ENCODE results near the gene GBP6.
"Not testable (repeated sequence)": the region's sequence is repeated elsewhere in the genome, so short reads cannot be mapped to it uniquely, and the experiment has no call there.

GBP6 gene

GRCh38 chr1:89373810-89374209, 10.0 kb downstream of the GBP6 start:
- WGBS, 2 experiments (ENCODE audit: insufficient coverage in 2 of 2) = 80 to 100% methylated on average over 1 of the region's 4 CpGs
- H3K4me1 ChIP-seq (ENCODE audit: control insufficient read depth, insufficient read depth, low read length, poor library complexity, severe bottlenecking); H3K4me3 ChIP-seq (ENCODE audit: extremely low read depth, insufficient read depth, low read length, poor library complexity, severe bottlenecking); H3K27ac ChIP-seq (ENCODE audit: low read depth, low read length, severe bottlenecking); H3K9me3 ChIP-seq (ENCODE audit: control insufficient read depth, low read length); H3K36me3 ChIP-seq (ENCODE audit: control insufficient read depth, insufficient read depth, low read length): not testable (repeated sequence)

GRCh38 chr1:89378001-89378400, 14.1 kb downstream of the GBP6 start:
- H3K4me1 ChIP-seq (ENCODE audit: control insufficient read depth, insufficient read depth, low read length, poor library complexity, severe bottlenecking) = no peaks in the 10 kb centered on the region
- no peak overlapping the region for H3K4me3 ChIP-seq (ENCODE audit: extremely low read depth, insufficient read depth, low read length, poor library complexity, severe bottlenecking)
- H3K36me3 ChIP-seq (ENCODE audit: control insufficient read depth, insufficient read depth, low read length) = no peaks in the 10 kb centered on the region
- no peaks in the 10 kb centered on the region for H3K9me3 ChIP-seq (ENCODE audit: control insufficient read depth, low read length)
- H3K27ac ChIP-seq (ENCODE audit: low read depth, low read length, severe bottlenecking) = no peak overlapping the region

GRCh38 chr1:89381618-89382017, 17.8 kb downstream of the GBP6 start:
- Histone ChIP-seq H3K4me3 (ENCODE audit: extremely low read depth, insufficient read depth, low read length, poor library complexity, severe bottlenecking) (no peak overlapping the region), H3K4me1 (ENCODE audit: control insufficient read depth, insufficient read depth, low read length, poor library complexity, severe bottlenecking) (no peaks in the 10 kb centered on the region), H3K9me3 (ENCODE audit: control insufficient read depth, low read length) (no peaks in the 10 kb centered on the region), H3K27ac (ENCODE audit: low read depth, low read length, severe bottlenecking) (no peak overlapping the region), H3K36me3 (ENCODE audit: control insufficient read depth, insufficient read depth, low read length) (no peaks in the 10 kb centered on the region)
- 85 to 90% methylated on average over 6 of the region's 6 CpGs for WGBS, 2 experiments (ENCODE audit: insufficient coverage in 2 of 2)

- no peaks in the 10 kb centered on the region for H3K36me3 ChIP-seq (ENCODE audit: control insufficient read depth, insufficient read depth, low read length)
- H3K4me1 ChIP-seq (ENCODE audit: control insufficient read depth, insufficient read depth, low read length, poor library complexity, severe bottlenecking) = no peaks in the 10 kb centered on the region
- no peak overlapping the region for H3K27ac ChIP-seq (ENCODE audit: low read depth, low read length, severe bottlenecking)
- H3K4me3 ChIP-seq (ENCODE audit: extremely low read depth, insufficient read depth, low read length, poor library complexity, severe bottlenecking) = no peak overlapping the region
- H3K9me3 ChIP-seq (ENCODE audit: control insufficient read depth, low read length) = no peaks in the 10 kb centered on the region
Observed at GRCh38 chr1:89382479-89382878, 18.6 kb downstream of the GBP6 start.

GRCh38 chr1:89383185-89383584, 19.3 kb downstream of the GBP6 start:
- Histone ChIP-seq H3K27ac (ENCODE audit: low read depth, low read length, severe bottlenecking) (no peak overlapping the region), H3K9me3 (ENCODE audit: control insufficient read depth, low read length) (no peaks in the 10 kb centered on the region), H3K36me3 (ENCODE audit: control insufficient read depth, insufficient read depth, low read length) (no peaks in the 10 kb centered on the region), H3K4me3 (ENCODE audit: extremely low read depth, insufficient read depth, low read length, poor library complexity, severe bottlenecking) (no peak overlapping the region), H3K4me1 (ENCODE audit: control insufficient read depth, insufficient read depth, low read length, poor library complexity, severe bottlenecking) (no peaks in the 10 kb centered on the region)
- WGBS, 2 experiments (ENCODE audit: insufficient coverage in 2 of 2) = 89 to 92% methylated on average over 2 of the region's 3 CpGs

- no peaks in the 10 kb centered on the region for H3K36me3 ChIP-seq (ENCODE audit: control insufficient read depth, insufficient read depth, low read length)
- WGBS, 2 experiments (ENCODE audit: insufficient coverage in 2 of 2) = no CpG with 5 or more reads among the region's 2 CpGs
- no peak overlapping the region for H3K4me3 ChIP-seq (ENCODE audit: extremely low read depth, insufficient read depth, low read length, poor library complexity, severe bottlenecking)
- H3K9me3 ChIP-seq (ENCODE audit: control insufficient read depth, low read length) = no peaks in the 10 kb centered on the region
- no peak overlapping the region for H3K27ac ChIP-seq (ENCODE audit: low read depth, low read length, severe bottlenecking)
- H3K4me1 ChIP-seq (ENCODE audit: control insufficient read depth, insufficient read depth, low read length, poor library complexity, severe bottlenecking) = no peaks in the 10 kb centered on the region
Observed at GRCh38 chr1:89390707-89391106, 26.8 kb downstream of the GBP6 start.

GRCh38 chr1:89391686-89392085, 27.8 kb downstream of the GBP6 start:
- Histone ChIP-seq H3K4me1 (ENCODE audit: control insufficient read depth, insufficient read depth, low read length, poor library complexity, severe bottlenecking) (no peaks in the 10 kb centered on the region), H3K9me3 (ENCODE audit: control insufficient read depth, low read length) (no peaks in the 10 kb centered on the region), H3K4me3 (ENCODE audit: extremely low read depth, insufficient read depth, low read length, poor library complexity, severe bottlenecking) (no peak overlapping the region), H3K36me3 (ENCODE audit: control insufficient read depth, insufficient read depth, low read length) (no peaks in the 10 kb centered on the region), H3K27ac (ENCODE audit: low read depth, low read length, severe bottlenecking) (no peak overlapping the region)
- WGBS, 2 experiments (ENCODE audit: insufficient coverage in 2 of 2) = 100% methylated on average over 1 of the region's 1 CpG; no CpG with 5 or more reads in 1 of the 2 experiments

- no peak overlapping the region for H3K4me3 ChIP-seq (ENCODE audit: extremely low read depth, insufficient read depth, low read length, poor library complexity, severe bottlenecking)
- WGBS, 2 experiments (ENCODE audit: insufficient coverage in 2 of 2) = 83 to 100% methylated on average over 1 of the region's 3 CpGs
- H3K4me1 ChIP-seq (ENCODE audit: control insufficient read depth, insufficient read depth, low read length, poor library complexity, severe bottlenecking) = no peaks in the 10 kb centered on the region
- H3K9me3 ChIP-seq (ENCODE audit: control insufficient read depth, low read length) = no peaks in the 10 kb centered on the region
- H3K36me3 ChIP-seq (ENCODE audit: control insufficient read depth, insufficient read depth, low read length) = no peaks in the 10 kb centered on the region
- no peak overlapping the region for H3K27ac ChIP-seq (ENCODE audit: low read depth, low read length, severe bottlenecking)
Observed at GRCh38 chr1:89394851-89395250, 31.0 kb downstream of the GBP6 start.

- Histone ChIP-seq H3K4me3 (ENCODE audit: extremely low read depth, insufficient read depth, low read length, poor library complexity, severe bottlenecking) (no peak overlapping the region), H3K36me3 (ENCODE audit: control insufficient read depth, insufficient read depth, low read length) (no peaks in the 10 kb centered on the region), H3K27ac (ENCODE audit: low read depth, low read length, severe bottlenecking) (no peak overlapping the region), H3K9me3 (ENCODE audit: control insufficient read depth, low read length) (no peaks in the 10 kb centered on the region), H3K4me1 (ENCODE audit: control insufficient read depth, insufficient read depth, low read length, poor library complexity, severe bottlenecking) (no peaks in the 10 kb centered on the region)
Observed at GRCh38 chr1:89396902-89397301, 33.0 kb downstream of the GBP6 start.

- H3K27ac ChIP-seq (ENCODE audit: low read depth, low read length, severe bottlenecking) = no peak overlapping the region
- no peak overlapping the region for H3K4me3 ChIP-seq (ENCODE audit: extremely low read depth, insufficient read depth, low read length, poor library complexity, severe bottlenecking)
- no peaks in the 10 kb centered on the region for H3K36me3 ChIP-seq (ENCODE audit: control insufficient read depth, insufficient read depth, low read length)
- no peaks in the 10 kb centered on the region for H3K4me1 ChIP-seq (ENCODE audit: control insufficient read depth, insufficient read depth, low read length, poor library complexity, severe bottlenecking)
- no peaks in the 10 kb centered on the region for H3K9me3 ChIP-seq (ENCODE audit: control insufficient read depth, low read length)
- WGBS, 2 experiments (ENCODE audit: insufficient coverage in 2 of 2) = 77 to 78% methylated on average over 7 to 11 of the region's 11 CpGs
Observed at GRCh38 chr1:89405275-89405929, 41.5 kb downstream of the GBP6 start.

- Histone ChIP-seq H3K4me1 (ENCODE audit: control insufficient read depth, insufficient read depth, low read length, poor library complexity, severe bottlenecking) (no peaks in the 10 kb centered on the region), H3K9me3 (ENCODE audit: control insufficient read depth, low read length) (no peaks in the 10 kb centered on the region), H3K4me3 (ENCODE audit: extremely low read depth, insufficient read depth, low read length, poor library complexity, severe bottlenecking) (no peak overlapping the region), H3K36me3 (ENCODE audit: control insufficient read depth, insufficient read depth, low read length) (no peaks in the 10 kb centered on the region), H3K27ac (ENCODE audit: low read depth, low read length, severe bottlenecking) (no peak overlapping the region)
- WGBS, 2 experiments (ENCODE audit: insufficient coverage in 2 of 2) = 43 to 100% methylated on average over 1 of the region's 1 CpG
Observed at GRCh38 chr1:89407360-89407759, 43.5 kb downstream of the GBP6 start.

Measured in mesodermal cell (in vitro differentiated cells).